HepG2 (cell line): ENCODE results near the gene SLC5A10. TPM values are rescaled to one million over a fixed set of nuclear protein-coding genes. Genes with fewer than 3 reads are reported as not detected.

ENCODE experiments used
- ATAC-seq: fragments of 200-7000 bp; cut with Tn5 transposase; 3 replicates; pipeline ENCODE4 v1.9.1; 2020; ENCODE audit warnings: mild to moderate bottlenecking, moderate library complexity
- BruUV-seq: library from RNA; stranded (reverse); fragments of 400-500 nt; replicated peaks from 2 replicates; lab custom pipeline; 2021; lab: Mats Ljungman, UMichigan
- CTCF ChIA-PET: fragments of 300-600 bp; formaldehyde crosslinking; extraction: SDS; loops from one replicate; lab custom pipeline; 2021; ENCODE audit warnings: low total read pairs, inconsistent platforms, low intra/inter-chr PET ratio; lab: Yijun Ruan, JAX
- POLR2A ChIA-PET: fragments of 350-600 bp; sonication (Branson Sonifier 250); formaldehyde crosslinking; loops from one replicate; lab custom pipeline; 2020; ENCODE audit warnings: antibody characterized with exemption, inconsistent platforms; lab: Yijun Ruan, JAX
- DNase-seq: peaks from one replicate; pipeline ENCODE4 v3.0.0-alpha.2; 2015; ENCODE audit warnings: low spot score
- FAIRE-seq: peaks from 3 replicates; lab custom pipeline; 2011; peaks lifted over from hg19 to GRCh38; lab: Jason Lieb, UNC
- H2AFZ ChIP-seq: one replicate; pipeline ENCODE4 v1.6.1; 2011; ENCODE audit warnings: low read length, inconsistent platforms
- H3K27ac ChIP-seq: fragments of 300-600 bp; 3 replicates; pipeline ENCODE4 v1.8.0; 2011; ENCODE audit warnings: mixed run types, mild to moderate bottlenecking, mixed read lengths, low read length, inconsistent platforms; ENCODE audit not compliant: insufficient read depth; ENCODE audit errors: extremely low read length
- H3K27me3 ChIP-seq, 2 experiments: fragments of 200-600 bp in 1 of 2; 2 replicates in 1 of 2; 3 replicates in 1 of 2; pipeline versions ENCODE4 v1.6.0 to v1.8.0; 2011; ENCODE audit warnings: low read length in 2 of 2, mild to moderate bottlenecking in 2 of 2, moderate library complexity in 2 of 2, inconsistent platforms in 1 of 2; ENCODE audit not compliant: insufficient read depth in 2 of 2, control insufficient read depth in 1 of 2
- H3K36me3 ChIP-seq, 2 experiments: fragments of 200-600 bp in 1 of 2; replicated peaks in 1 of 2; 2 replicates in 1 of 2; 3 replicates in 1 of 2; pipeline versions ENCODE4 v1.5.1 to v1.8.0; 2011; ENCODE audit warnings: low read length in 2 of 2, inconsistent platforms in 1 of 2; ENCODE audit not compliant: insufficient read depth in 2 of 2, control insufficient read depth in 1 of 2
- H3K4me1 ChIP-seq: 2 replicates; pipeline ENCODE4 v1.5.1; 2012; ENCODE audit warnings: low read length, inconsistent platforms; ENCODE audit not compliant: insufficient read depth
- H3K4me2 ChIP-seq: 2 replicates; pipeline ENCODE4 v1.6.0; 2011; ENCODE audit warnings: low read depth, low read length, inconsistent platforms
- H3K4me3 ChIP-seq, 3 experiments: fragments of 200-600 bp in 1 of 3; sonication (generic), shearing (Covaris generic) in 1 of 3; replicated peaks in 1 of 3; 2 replicates each; pipeline ENCODE4 v1.5.1; 2011 to 2016; ENCODE audit warnings: low read length in 3 of 3, inconsistent platforms in 2 of 3, low read depth in 2 of 3, mild to moderate bottlenecking in 2 of 3, control low read depth in 1 of 3, mixed read lengths in 1 of 3; ENCODE audit not compliant: insufficient read depth in 1 of 3
- H3K79me2 ChIP-seq: one replicate; pipeline ENCODE4 v1.6.1; 2011; ENCODE audit warnings: low read length, inconsistent platforms; ENCODE audit not compliant: insufficient read depth
- H3K9ac ChIP-seq: 2 replicates; pipeline ENCODE4 v1.6.0; 2011; ENCODE audit warnings: mild to moderate bottlenecking, low read depth, low read length, inconsistent platforms; ENCODE audit not compliant: insufficient read depth
- H3K9me3 ChIP-seq: 2 replicates; pipeline ENCODE4 v1.5.1; 2012; ENCODE audit warnings: mild to moderate bottlenecking, low read length
- H4K20me1 ChIP-seq: 2 replicates; pipeline ENCODE4 v1.6.0; 2011; ENCODE audit warnings: inconsistent platforms, mild to moderate bottlenecking, low read length, moderate library complexity; ENCODE audit not compliant: insufficient read depth
- AGO2 ChIP-seq: fragments of 200-400 bp; formaldehyde crosslinking; optimal IDR thresholded peaks from 2 replicates; pipeline ENCODE3; 2017; ENCODE audit warnings: mild to moderate bottlenecking, low read depth, low read length, moderate library complexity
- ELK4 ChIP-seq: sonication (generic); formaldehyde crosslinking; IDR thresholded peaks from 2 replicates; pipeline ENCODE4 v1.9.0; 2021; ENCODE audit warnings: missing genetic modification reagents, borderline replicate concordance
- KDM5A ChIP-seq: fragments of 200-600 bp; sonication (generic); IDR thresholded peaks from 2 replicates; pipeline ENCODE4 v1.7.0; 2018; ENCODE audit warnings: antibody characterized with exemption, mild to moderate bottlenecking, low read length, borderline replicate concordance
- KMT2B ChIP-seq: IDR thresholded peaks from 2 replicates; pipeline ENCODE4 v1.6.1; 2016; ENCODE audit warnings: missing genetic modification reagents, missing compliant biosample characterization
- MIER2 ChIP-seq: IDR thresholded peaks from 2 replicates; pipeline ENCODE4 v1.6.1; 2016; ENCODE audit warnings: missing biosample characterization, missing genetic modification reagents
- MZF1 ChIP-seq: sonication (generic); formaldehyde crosslinking; IDR thresholded peaks from 2 replicates; pipeline ENCODE4 v1.8.1; 2023; ENCODE audit warnings: mild to moderate bottlenecking, missing genetic modification reagents, borderline replicate concordance
- NR2F1 ChIP-seq, 2 experiments: fragments of 450-650 bp in 1 of 2; formaldehyde crosslinking in 1 of 2; IDR thresholded peaks; 2 replicates each; pipeline versions ENCODE4 v1.5.0 to v1.6.1; 2016 to 2020; ENCODE audit warnings: mild to moderate bottlenecking in 1 of 2, missing compliant biosample characterization in 1 of 2, missing genetic modification reagents in 1 of 2, moderate library complexity in 1 of 2
- PHF8 ChIP-seq: sonication (generic); formaldehyde crosslinking; IDR thresholded peaks from 2 replicates; pipeline ENCODE4 v1.5.0; 2020; ENCODE audit warnings: missing genetic modification reagents
- REXO4 ChIP-seq: sonication (generic); formaldehyde crosslinking; IDR thresholded peaks from 2 replicates; pipeline ENCODE4 v1.8.0; 2022; ENCODE audit warnings: missing genetic modification reagents, mild to moderate bottlenecking, borderline replicate concordance
- SMAD3 ChIP-seq: sonication (generic); formaldehyde crosslinking; IDR thresholded peaks from 2 replicates; pipeline ENCODE4 v1.4.0; 2020; ENCODE audit warnings: missing genetic modification reagents
- SPEN ChIP-seq: sonication (generic); formaldehyde crosslinking; IDR thresholded peaks from 2 replicates; pipeline ENCODE4 v1.5.1; 2020; ENCODE audit warnings: low read depth, mild to moderate bottlenecking, missing genetic modification reagents
- ZBTB21 ChIP-seq: sonication (generic); formaldehyde crosslinking; IDR thresholded peaks from 2 replicates; pipeline ENCODE4 v1.4.0; 2020; ENCODE audit warnings: missing genetic modification reagents
- ZNF207 ChIP-seq: fragments of 450-650 bp; IDR thresholded peaks from 2 replicates; pipeline ENCODE4 v1.6.1; 2016; ENCODE audit warnings: antibody characterized with exemption, borderline replicate concordance
- ZNF260 ChIP-seq: sonication (generic); formaldehyde crosslinking; IDR thresholded peaks from 2 replicates; pipeline ENCODE4 v1.4.0; 2020; ENCODE audit warnings: missing genetic modification reagents, low read depth, mild to moderate bottlenecking, borderline replicate concordance
- ZNF382 ChIP-seq: sonication (generic); formaldehyde crosslinking; IDR thresholded peaks from 2 replicates; pipeline ENCODE4 v1.5.0; 2020; ENCODE audit warnings: missing genetic modification reagents, mild to moderate bottlenecking, borderline replicate concordance
- ZNF670 ChIP-seq: sonication (generic); formaldehyde crosslinking; IDR thresholded peaks from 2 replicates; pipeline ENCODE4 v1.8.0; 2022; ENCODE audit warnings: mild to moderate bottlenecking, missing genetic modification reagents, borderline replicate concordance
- ZNF737 ChIP-seq: sonication (generic); formaldehyde crosslinking; IDR thresholded peaks from 2 replicates; pipeline ENCODE4 v1.5.0; 2020; ENCODE audit warnings: missing genetic modification reagents, mild to moderate bottlenecking, borderline replicate concordance
- ZNF780A ChIP-seq: sonication (generic); formaldehyde crosslinking; IDR thresholded peaks from 2 replicates; pipeline ENCODE4 v1.8.0; 2022; ENCODE audit warnings: mild to moderate bottlenecking, missing genetic modification reagents, moderate library complexity
- ZSCAN25 ChIP-seq: sonication (generic); formaldehyde crosslinking; IDR thresholded peaks from 2 replicates; pipeline ENCODE4 v1.8.0; 2022; ENCODE audit warnings: mild to moderate bottlenecking, missing genetic modification reagents
- WGBS: methylation state at CpG from one replicate; pipeline ENCODE4 v1.1.6; 2017; ENCODE audit warnings: low lambda C conversion rate; 5-methylcytosine and 5-hydroxymethylcytosine counted together
- in situ Hi-C: cut with HindIII; loops from 2 replicates; pipeline ENCODE4 v1.10.0; 2017; ENCODE audit warnings: low pct_unique_long_range_greater_than_20kb; ENCODE audit not compliant: extremely low pct_ligation_motif_present
- intact Hi-C: fragments of 100-400 bp; cut with micrococcal nuclease; formaldehyde crosslinking; loops from one replicate; pipeline ENCODE4 v1.10.0; 2022; ENCODE audit not compliant: unreplicated experiment
- polyA plus RNA-seq, 8 experiments: library from polyadenylated mRNA; depleted of rRNA in 3 of 8; stranded (reverse) in 7 of 8; unstranded in 1 of 8; fragments of >200 nt; fragmentation: Illumina TruSeq in 4 of 8; extraction: Trizol in 4 of 8; gene quantifications; 2 replicates each; pipeline versions ENCODE4 v1.2.1 to v1.2.3, GENCODE V29; 2011 to 2016; ENCODE audit warnings: low read depth in 4 of 8, missing spikeins in 1 of 8, mixed read lengths in 1 of 8; ENCODE audit not compliant: insufficient read depth in 1 of 8
- total RNA-seq, 5 experiments: library from RNA; depleted of rRNA; stranded (reverse); fragments of >200 nt; fragmentation: Illumina TruSeq; extraction: Trizol; gene quantifications; 2 replicates each; pipeline ENCODE4 v1.2.3, GENCODE V29; 2016; ENCODE audit warnings: low read depth in 1 of 5

SLC5A10 gene
- total and polyA plus RNA-seq, 2 of the 13 experiments (the other 11 are each of a cell fraction or from before 2014, with no cell fraction given): 0.05 TPM; not detected in 1

GRCh38 chr17:18974407-18975149, 22.6 kb downstream of the SLC5A10 start:
- WGBS: 94% methylated on average over 6 of the region's 10 CpGs
- in situ Hi-C loops: no loop called here

GRCh38 chr17:18975597-18975996, 23.6 kb downstream of the SLC5A10 start:
- no peak overlapping the region for H2AFZ ChIP-seq
- H3K9ac ChIP-seq: no peak overlapping the region
- peaks cover 23% of the 10 kb centered on the region for H3K4me1 ChIP-seq
- in situ Hi-C loops (no loop called here), intact Hi-C loops (no loop called here)
- H3K9me3 ChIP-seq: no peaks in the 10 kb centered on the region
- POLR2A ChIA-PET: no interaction called here
- H3K79me2 ChIP-seq: no peaks in the 10 kb centered on the region
- no peak for ATAC-seq
- H3K4me2 ChIP-seq: no peak overlapping the region
- 98% methylated on average over 13 of the region's 13 CpGs for WGBS
- H3K27me3 ChIP-seq: no peaks in the 10 kb centered on the region
- H3K4me3 ChIP-seq: no peak overlapping the region
- no TSS peak for BruUV-seq
- FAIRE-seq: no peak
- peaks cover 40 to 80% of the 10 kb centered on the region in 2 experiments for H3K36me3 ChIP-seq
- H4K20me1 ChIP-seq: no peaks in the 10 kb centered on the region
- CTCF ChIA-PET: no interaction called here
- DNase-seq: no peak
- no peak overlapping the region for H3K27ac ChIP-seq
- TF ChIP-seq ZBTB21 (CRISPR knock-in tag) (no peak), ZNF382 (CRISPR knock-in tag) (no peak), KDM5A (no peak), ZNF670 (CRISPR knock-in tag) (no peak), ZSCAN25 (no peak), SMAD3 (CRISPR knock-in tag) (no peak), SPEN (CRISPR knock-in tag) (no peak), KMT2B (no peak), ZNF737 (CRISPR knock-in tag) (no peak), ZNF780A (no peak), ELK4 (CRISPR knock-in tag) (no peak), REXO4 (CRISPR knock-in tag) (no peak), PHF8 (CRISPR knock-in tag) (no peak), MZF1 (no peak), ZNF260 (CRISPR knock-in tag) (no peak), MIER2 (no peak), NR2F1 (CRISPR knock-in tag; IDR thresholded peaks at IDR 0.05) (no peak)

More at GRCh38 chr17:18974407-18975149, 22.6 kb downstream of the SLC5A10 start:
- Histone ChIP-seq H4K20me1 (no peaks in the 10 kb centered on the region), H3K27me3 (no peaks in the 10 kb centered on the region)
- FAIRE-seq: no peak
- no peak for TF ChIP-seq ZNF207
- peak; percentile 19 for TF ChIP-seq AGO2
- TF ChIP-seq, all 625 proteins: peak for 1
- no peak overlapping the region for H3K4me2 ChIP-seq
- no peak for ATAC-seq
- no peak overlapping the region for H3K27ac ChIP-seq
- H2AFZ ChIP-seq: no peak overlapping the region
- no peak for DNase-seq
- POLR2A ChIA-PET: no interaction called here
- H3K4me1 ChIP-seq: peaks cover 18% of the 10 kb centered on the region
- no peaks in the 10 kb centered on the region for H3K79me2 ChIP-seq
- intact Hi-C loops: no loop called here
- H3K36me3 ChIP-seq: peaks cover 40 to 79% of the 10 kb centered on the region in 2 experiments
- no peak overlapping the region for H3K4me3 ChIP-seq
- no peak overlapping the region for H3K9ac ChIP-seq
- H3K9me3 ChIP-seq: no peaks in the 10 kb centered on the region
- CTCF ChIA-PET: no interaction called here
- no TSS peak for BruUV-seq
